Measurements from ENCODE around the gene MBNL1.

The MBNL1 gene

DNA sequence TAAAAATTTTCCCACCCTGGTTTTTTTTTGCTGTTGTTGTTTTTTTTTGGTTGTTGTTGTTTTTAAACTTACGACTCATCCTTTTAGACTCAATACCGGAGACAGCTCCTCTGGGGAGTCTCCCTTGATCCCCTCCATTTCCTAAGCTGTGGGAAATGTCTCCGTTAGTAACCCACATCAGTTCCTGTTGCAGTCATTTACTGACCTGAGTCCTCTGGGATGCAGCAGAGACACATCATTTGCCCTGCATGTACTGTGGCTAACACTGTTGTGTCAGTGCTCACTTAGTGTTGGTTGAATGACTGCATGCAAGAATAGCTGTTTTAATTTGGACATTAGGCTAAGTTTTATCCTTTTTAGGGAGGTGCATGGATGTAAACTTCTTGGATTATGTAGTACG lies 83.8 kb downstream of the MBNL1 start:
- Histone ChIP-seq H3K36me3 (ENCODE audit: control insufficient read depth, low read length) (peaks cover 75% of the 10 kb centered on the region), H3K9me3 (ENCODE audit: control insufficient read depth, insufficient read depth, low read length) (no peaks in the 10 kb centered on the region), H3K4me1 (ENCODE audit: control insufficient read depth, low read length) (peaks cover 84% of the 10 kb centered on the region), H3K4me2 (ENCODE audit: low read length) (peak overlapping the region; percentile 58), H3K27me3 (ENCODE audit: control insufficient read depth, low read length) (no peaks in the 10 kb centered on the region), H3K4me3 (ENCODE audit: low read length) (peak overlapping the region; percentile 53), H4K20me1 (ENCODE audit: control insufficient read depth, insufficient read depth, low read depth, low read length) (no peaks in the 10 kb centered on the region), H3K27ac (ENCODE audit: low read depth, low read length) (peak overlapping the region; percentile 60), H3F3A (ENCODE audit: control insufficient read depth, insufficient read depth) (peaks cover 25% of the 10 kb centered on the region; the same call in 1 of the 2 replicates), H3K79me2 (ENCODE audit: control insufficient read depth, low read length) (peaks cover 100% of the 10 kb centered on the region), H3K9me2 (replicated peaks; ENCODE audit: control insufficient read depth, low read length) (no peaks in the 10 kb centered on the region)
- TF ChIP-seq EZH2phosphoT487 (IDR thresholded peaks at IDR 0.05; ENCODE audit: borderline replicate concordance, low read length): no peak
- TF ChIP-seq, protein P1, sequence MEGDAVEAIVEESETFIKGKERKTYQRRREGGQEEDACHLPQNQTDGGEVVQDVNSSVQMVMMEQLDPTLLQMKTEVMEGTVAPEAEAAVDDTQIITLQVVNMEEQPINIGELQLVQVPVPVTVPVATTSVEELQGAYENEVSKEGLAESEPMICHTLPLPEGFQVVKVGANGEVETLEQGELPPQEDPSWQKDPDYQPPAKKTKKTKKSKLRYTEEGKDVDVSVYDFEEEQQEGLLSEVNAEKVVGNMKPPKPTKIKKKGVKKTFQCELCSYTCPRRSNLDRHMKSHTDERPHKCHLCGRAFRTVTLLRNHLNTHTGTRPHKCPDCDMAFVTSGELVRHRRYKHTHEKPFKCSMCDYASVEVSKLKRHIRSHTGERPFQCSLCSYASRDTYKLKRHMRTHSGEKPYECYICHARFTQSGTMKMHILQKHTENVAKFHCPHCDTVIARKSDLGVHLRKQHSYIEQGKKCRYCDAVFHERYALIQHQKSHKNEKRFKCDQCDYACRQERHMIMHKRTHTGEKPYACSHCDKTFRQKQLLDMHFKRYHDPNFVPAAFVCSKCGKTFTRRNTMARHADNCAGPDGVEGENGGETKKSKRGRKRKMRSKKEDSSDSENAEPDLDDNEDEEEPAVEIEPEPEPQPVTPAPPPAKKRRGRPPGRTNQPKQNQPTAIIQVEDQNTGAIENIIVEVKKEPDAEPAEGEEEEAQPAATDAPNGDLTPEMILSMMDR (IDR thresholded peaks at IDR 0.05; ENCODE audit: low read depth, low read length, poor library complexity, severe bottlenecking): no peak

DNA sequence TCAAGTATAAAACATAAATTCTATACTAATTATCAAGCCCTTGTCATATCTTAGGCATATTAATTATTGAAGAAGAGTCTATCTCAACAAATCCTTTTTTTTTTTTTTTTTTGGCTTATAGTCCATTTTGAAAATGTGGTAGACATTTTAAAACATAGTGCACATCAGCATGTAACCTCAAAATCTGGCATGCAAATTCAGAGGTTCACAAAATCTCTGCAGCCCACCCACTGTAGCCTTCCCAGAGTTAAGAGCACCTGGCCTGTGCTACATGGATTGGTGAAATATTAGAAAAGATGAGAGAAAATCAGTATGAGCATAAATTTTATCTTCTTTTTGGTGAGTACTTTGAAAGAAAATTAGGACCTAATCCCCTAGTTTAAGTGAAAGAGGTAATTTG lies 84.8 kb downstream of the MBNL1 start:
- H3K4me3 ChIP-seq (ENCODE audit: low read length): peak overlapping the region; percentile 53
- H3K9me2 ChIP-seq (replicated peaks; ENCODE audit: control insufficient read depth, low read length): no peaks in the 10 kb centered on the region
- peaks cover 16% of the 10 kb centered on the region; the same call in 1 of the 2 replicates for H3F3A ChIP-seq (ENCODE audit: control insufficient read depth, insufficient read depth)
- H3K27ac ChIP-seq (ENCODE audit: low read depth, low read length): peak overlapping the region; percentile 60
- H3K36me3 ChIP-seq (ENCODE audit: control insufficient read depth, low read length): peaks cover 71% of the 10 kb centered on the region
- H3K27me3 ChIP-seq (ENCODE audit: control insufficient read depth, low read length): no peaks in the 10 kb centered on the region
- no peaks in the 10 kb centered on the region for H3K9me3 ChIP-seq (ENCODE audit: control insufficient read depth, insufficient read depth, low read length)
- H3K4me1 ChIP-seq (ENCODE audit: control insufficient read depth, low read length): peaks cover 78% of the 10 kb centered on the region
- no peak for TF ChIP-seq EZH2phosphoT487 (IDR thresholded peaks at IDR 0.05; ENCODE audit: borderline replicate concordance, low read length)
- TF ChIP-seq, protein P1 (IDR thresholded peaks at IDR 0.05; ENCODE audit: low read depth, low read length, poor library complexity, severe bottlenecking): no peak
- peaks cover 100% of the 10 kb centered on the region for H3K79me2 ChIP-seq (ENCODE audit: control insufficient read depth, low read length)
- H4K20me1 ChIP-seq (ENCODE audit: control insufficient read depth, insufficient read depth, low read depth, low read length): no peaks in the 10 kb centered on the region
- peak overlapping the region; percentile 58 for H3K4me2 ChIP-seq (ENCODE audit: low read length)

DNA sequence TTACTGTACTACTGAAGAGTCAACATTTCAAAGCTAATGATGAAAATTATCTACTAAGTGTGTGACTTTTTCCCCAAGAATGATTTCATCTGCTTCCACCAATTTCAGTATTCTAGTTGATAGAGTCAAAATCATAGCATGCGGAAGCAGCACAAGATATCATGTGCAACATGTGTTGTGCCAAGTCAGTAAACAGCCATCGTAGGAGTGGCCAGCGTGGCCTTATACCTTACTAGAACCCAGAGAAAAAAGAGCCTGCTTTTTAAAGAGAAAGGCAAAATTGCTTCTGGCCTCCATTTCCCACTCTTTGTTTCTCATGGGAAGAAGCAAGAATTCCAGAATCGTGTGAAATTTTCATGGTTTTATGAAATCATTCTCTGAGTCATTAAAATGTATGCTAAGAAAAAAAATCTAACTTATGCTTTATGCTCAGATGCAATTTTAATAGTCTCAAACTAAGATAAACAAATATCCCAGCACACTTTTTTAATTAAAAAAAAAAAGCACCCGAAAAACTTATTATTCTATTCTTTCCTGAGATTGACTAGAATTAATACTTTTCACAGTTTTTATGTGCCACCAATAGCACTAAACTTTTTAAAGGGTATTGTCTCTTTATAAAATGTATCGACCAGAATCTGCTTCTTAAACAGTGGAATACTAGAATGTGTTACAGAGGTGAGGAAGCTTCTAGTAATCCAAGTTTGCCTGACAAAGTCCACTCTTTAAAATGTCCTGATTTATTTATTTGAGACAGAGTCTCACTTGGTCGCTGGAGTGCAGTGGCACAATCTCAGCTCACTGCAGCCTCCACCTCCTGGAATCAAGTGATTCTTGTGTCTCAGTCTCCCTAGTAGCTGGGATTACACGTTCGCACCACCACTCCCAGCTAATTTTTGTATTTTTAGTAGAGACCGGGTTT lies 87.3 kb downstream of the MBNL1 start:
- Histone ChIP-seq H3K79me2 (ENCODE audit: control insufficient read depth, low read length) (peaks cover 99% of the 10 kb centered on the region), H3K27me3 (ENCODE audit: control insufficient read depth, low read length) (no peaks in the 10 kb centered on the region), H3K4me3 (ENCODE audit: low read length) (no peak overlapping the region), H3K4me2 (ENCODE audit: low read length) (no peak overlapping the region), H3K9me3 (ENCODE audit: control insufficient read depth, insufficient read depth, low read length) (no peaks in the 10 kb centered on the region), H3K9me2 (replicated peaks; ENCODE audit: control insufficient read depth, low read length) (no peaks in the 10 kb centered on the region), H3K4me1 (ENCODE audit: control insufficient read depth, low read length) (peaks cover 61% of the 10 kb centered on the region), H4K20me1 (ENCODE audit: control insufficient read depth, insufficient read depth, low read depth, low read length) (no peaks in the 10 kb centered on the region; the same call in 1 of the 2 replicates), H3K27ac (ENCODE audit: low read depth, low read length) (no peak overlapping the region), H3F3A (ENCODE audit: control insufficient read depth, insufficient read depth) (peaks cover 7% of the 10 kb centered on the region; the same call in 1 of the 2 replicates), H3K36me3 (ENCODE audit: control insufficient read depth, low read length) (peaks cover 67% of the 10 kb centered on the region)
- TF ChIP-seq EZH2phosphoT487 (IDR thresholded peaks at IDR 0.05; ENCODE audit: borderline replicate concordance, low read length): no peak
- TF ChIP-seq, protein P1 (IDR thresholded peaks at IDR 0.05; ENCODE audit: low read depth, low read length, poor library complexity, severe bottlenecking): no peak
